Kidney (tissue), 14 donors: ENCODE measurements around the gene TMTC3. TPM values are rescaled to one million over a fixed set of nuclear protein-coding genes. Genes with fewer than 3 reads are reported as not detected.

Experiments used
- DNase-seq, 5 donors: peaks; one replicate each; pipeline ENCODE4 v3.0.0-alpha.2; 2013 to 2020
- FAIRE-seq: peaks from 2 replicates; lab custom pipeline; 2012; peaks lifted over from hg19 to GRCh38; lab: Jason Lieb, UNC
- H3K27ac ChIP-seq, 2 donors: one replicate each; pipeline ENCODE4 v1.7.0; 2013; ENCODE audit warnings: low read depth in 2 of 2, low read length in 2 of 2, inconsistent platforms in 1 of 2
- H3K27me3 ChIP-seq: one replicate; pipeline ENCODE4 v1.7.1; 2013; ENCODE audit warnings: low read length, inconsistent platforms; ENCODE audit not compliant: control insufficient read depth, insufficient read depth
- H3K36me3 ChIP-seq, 3 donors: one replicate each; pipeline versions ENCODE4 v1.7.0 to v1.7.1; 2013; ENCODE audit warnings: low read length in 3 of 3, control low read depth in 1 of 3, inconsistent platforms in 1 of 3; ENCODE audit not compliant: insufficient read depth in 3 of 3, control insufficient read depth in 2 of 3
- H3K4me1 ChIP-seq, 3 donors: one replicate each; pipeline versions ENCODE4 v1.7.0 to v1.7.1; 2013; ENCODE audit warnings: low read length in 3 of 3, inconsistent platforms in 1 of 3, low read depth in 1 of 3; ENCODE audit not compliant: control insufficient read depth in 2 of 3, insufficient read depth in 2 of 3
- H3K4me3 ChIP-seq, 3 donors: one replicate each; pipeline versions ENCODE4 v1.7.0 to v1.8.1; 2013; ENCODE audit warnings: low read length in 3 of 3, control low read depth in 1 of 3, inconsistent platforms in 1 of 3
- H3K9ac ChIP-seq, 3 donors: one replicate each; pipeline versions ENCODE4 v1.7.0 to v1.7.1; 2013; ENCODE audit warnings: low read length in 3 of 3, control low read depth in 1 of 3, inconsistent platforms in 1 of 3
- H3K9me3 ChIP-seq, 3 donors: one replicate each; pipeline versions ENCODE4 v1.7.0 to v1.7.1; 2013; ENCODE audit warnings: low read length in 3 of 3, control low read depth in 1 of 3, inconsistent platforms in 1 of 3; ENCODE audit not compliant: control insufficient read depth in 2 of 3, insufficient read depth in 1 of 3
- CTCF ChIP-seq: IDR thresholded peaks from 3 replicates; pipeline ENCODE4 v1.5.1; 2012; ENCODE audit warnings: mild to moderate bottlenecking, moderate library complexity, borderline replicate concordance; ENCODE audit not compliant: insufficient read depth; ENCODE audit errors: extremely low read depth
- intact Hi-C: fragments of 100-400 bp; cut with DNase I; formaldehyde crosslinking; loops from one replicate; pipeline ENCODE4 v1.11.1; 2022
- polyA plus RNA-seq: library from polyadenylated mRNA; stranded (reverse); fragments of 350-450 nt; fragmentation: Illumina TruSeq; extraction: RNeasy Lipid Tissue Mini Kit (QIAGEN cat#74804); gene quantifications from one replicate; pipeline ENCODE4 v1.2.3, GENCODE V29; 2014; ENCODE audit warnings: low read depth, low replicate concordance; ENCODE audit not compliant: insufficient read depth
- total RNA-seq: library from RNA; stranded (reverse); fragmentation: NEBNext Ultra II Directional; extraction: Animal tissue kit (Norgen Biotek cat#: 25700); gene quantifications from one replicate; pipeline ENCODE4 v1.2.1, GENCODE V29; 2021
- donor health status: control.
- donor health status: control.
- donor health status: control.
- donor health status: control.
- donor health status: control.
- donor health status: DM: yes; HTN: yes; CAD: no.
- donor health status: Normal renal cell carcinoma (clear cell type).

Gene TMTC3
- total and polyA plus RNA-seq, 2 donors from 2014 or later = 5.1 to 23.5 TPM

GRCh38 chr12:88223519-88223918 is 81.4 kb downstream of the TMTC3 start:
- Histone ChIP-seq H3K27ac (no peak overlapping the region), H3K4me3 (no peak overlapping the region), H3K36me3 (no peaks in the 10 kb centered on the region), H3K27me3 (no peaks in the 10 kb centered on the region), H3K4me1 (no peaks in the 10 kb centered on the region), H3K9ac (no peak overlapping the region), H3K9me3 (peaks cover 0 to 16% (median 0%) of the 10 kb centered on the region in 3 donors)
- peak; percentile 13 for FAIRE-seq
- no peak for TF ChIP-seq CTCF
- no peak for DNase-seq
- intact Hi-C loops = no loop called here

- Histone ChIP-seq H3K27me3 (no peaks in the 10 kb centered on the region), H3K4me3 (no peak overlapping the region), H3K9me3 (peaks cover 0 to 6% (median 0%) of the 10 kb centered on the region in 3 donors), H3K9ac (no peak overlapping the region), H3K27ac (no peak overlapping the region), H3K36me3 (no peaks in the 10 kb centered on the region), H3K4me1 (no peaks in the 10 kb centered on the region)
- TF ChIP-seq CTCF = no peak
- DNase-seq (no peak), FAIRE-seq (no peak)
- intact Hi-C loops = no loop called here
Measured at GRCh38 chr12:88225776-88226175, 83.7 kb downstream of the TMTC3 start.

GRCh38 chr12:88227263-88227662 is 85.2 kb downstream of the TMTC3 start:
- FAIRE-seq = no peak
- Histone ChIP-seq H3K9me3 (no peaks in the 10 kb centered on the region), H3K27ac (no peak overlapping the region), H3K4me1 (no peaks in the 10 kb centered on the region), H3K36me3 (no peaks in the 10 kb centered on the region), H3K9ac (no peak overlapping the region), H3K27me3 (no peaks in the 10 kb centered on the region), H3K4me3 (no peak overlapping the region)
- no peak for DNase-seq
- intact Hi-C loops = no loop called here
- no peak for TF ChIP-seq CTCF

- no peak for DNase-seq
- Histone ChIP-seq H3K4me1 (no peaks in the 10 kb centered on the region), H3K27me3 (no peaks in the 10 kb centered on the region), H3K36me3 (no peaks in the 10 kb centered on the region), H3K9ac (no peak overlapping the region), H3K9me3 (no peaks in the 10 kb centered on the region), H3K27ac (no peak overlapping the region), H3K4me3 (no peak overlapping the region)
- no peak for FAIRE-seq
- intact Hi-C loops = no loop called here
- no peak for TF ChIP-seq CTCF
Measured at GRCh38 chr12:88227871-88228270, 85.8 kb downstream of the TMTC3 start.
